Measurements from ENCODE around the gene AP1G1.
"Not testable (repeated sequence)": the region's sequence is repeated elsewhere in the genome, so short reads cannot be mapped to it uniquely, and the experiment has no call there.

Gene AP1G1

DNA sequence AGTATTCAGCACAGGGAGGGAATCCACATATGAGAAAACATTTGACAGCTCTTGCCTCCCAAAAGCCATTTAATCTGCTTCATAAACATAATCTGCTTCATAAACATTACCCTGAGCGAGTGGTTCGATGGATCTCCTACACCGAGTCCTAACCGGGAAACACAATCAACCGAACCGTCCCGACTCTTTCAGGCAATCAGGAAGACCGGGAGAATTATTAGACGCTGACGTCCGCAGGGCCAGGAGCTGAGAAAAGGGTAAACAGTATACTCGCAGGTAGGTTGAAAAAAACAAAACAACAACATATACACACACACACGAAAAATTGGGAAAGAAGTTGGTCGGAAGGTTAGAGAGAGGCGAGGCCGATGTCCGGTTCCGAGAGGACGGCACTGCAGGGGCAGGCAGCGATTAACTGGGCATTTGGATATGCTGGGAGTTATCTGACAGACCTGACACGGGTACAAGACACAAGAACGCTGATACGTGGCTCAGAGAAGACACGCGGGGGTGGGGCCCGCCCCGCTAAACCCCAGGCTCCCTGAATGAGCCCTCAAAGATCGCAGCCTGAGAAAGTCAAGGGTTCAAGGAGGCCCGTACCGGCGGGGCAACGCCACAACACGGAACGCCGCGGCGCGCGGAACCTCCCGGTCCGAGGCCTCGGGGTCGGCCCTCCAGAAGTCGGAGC is 585 bp downstream of the AP1G1 start:
- DNase-seq, result no peak

DNA sequence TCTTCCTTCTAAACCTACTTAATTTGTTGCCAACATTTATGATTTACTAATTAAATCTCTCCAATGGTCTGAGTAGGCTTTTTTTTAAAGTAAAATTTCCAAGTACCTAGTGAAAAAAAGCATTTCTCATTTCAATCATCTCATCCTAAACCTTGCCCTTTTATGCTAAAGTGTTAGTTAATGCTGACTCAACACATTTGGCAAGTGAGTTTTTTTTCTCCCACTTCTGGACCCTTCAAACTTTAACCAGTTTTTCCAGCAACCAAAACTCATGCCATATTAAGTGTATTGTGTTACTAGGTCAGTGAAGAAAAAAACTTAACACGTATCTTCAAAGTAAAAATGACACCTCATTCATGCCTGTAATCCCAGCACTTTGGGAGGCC is 5.3 kb downstream of the AP1G1 start:
- no peak for DNase-seq

DNA sequence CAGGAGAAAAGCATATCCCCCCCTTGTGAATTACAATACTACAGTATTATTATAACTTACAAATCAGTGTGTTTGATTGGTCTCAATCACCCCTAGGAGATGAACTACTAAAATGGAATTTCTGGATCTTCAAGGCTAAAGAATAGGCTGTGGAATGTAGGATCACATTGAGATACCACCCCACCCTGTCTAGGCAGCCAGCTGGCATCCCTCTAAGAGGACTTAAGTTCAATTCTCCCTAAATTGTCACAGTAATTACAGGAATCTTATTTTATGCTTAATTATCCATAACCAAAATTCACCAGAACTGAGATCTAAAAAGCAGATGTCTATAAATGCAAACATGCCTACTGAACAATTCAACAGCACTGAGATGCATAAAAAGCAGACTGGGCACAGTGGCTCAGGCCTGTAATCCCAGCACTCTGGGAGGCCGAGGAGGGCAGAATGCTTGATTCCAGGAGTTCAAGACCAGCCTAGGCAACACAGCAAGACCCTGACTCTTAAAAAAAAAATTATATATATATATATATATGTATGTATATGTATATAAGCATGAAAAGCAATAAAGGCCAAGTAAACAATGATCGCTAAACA is 12.0 kb downstream of the AP1G1 start:
- no peak for DNase-seq

DNA sequence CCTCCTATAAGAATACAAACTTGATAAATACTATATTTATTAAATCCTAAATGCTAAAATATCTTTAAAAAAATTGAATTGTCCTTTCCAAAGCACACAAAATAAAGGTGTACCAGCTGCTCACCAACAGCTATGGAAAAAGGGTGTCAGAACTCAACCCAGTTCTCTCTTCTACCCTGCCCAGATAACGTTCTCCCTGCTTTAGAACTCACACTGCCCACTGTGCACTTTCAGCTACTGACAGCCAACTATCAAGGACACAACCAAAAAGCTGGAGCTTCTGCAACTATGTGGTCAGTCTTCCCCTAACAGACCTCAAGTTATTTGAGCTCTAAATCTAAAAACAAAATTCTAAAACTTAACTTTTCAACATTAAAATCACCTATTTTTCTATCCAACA is 13.7 kb downstream of the AP1G1 start:
- no peak for DNase-seq

DNA sequence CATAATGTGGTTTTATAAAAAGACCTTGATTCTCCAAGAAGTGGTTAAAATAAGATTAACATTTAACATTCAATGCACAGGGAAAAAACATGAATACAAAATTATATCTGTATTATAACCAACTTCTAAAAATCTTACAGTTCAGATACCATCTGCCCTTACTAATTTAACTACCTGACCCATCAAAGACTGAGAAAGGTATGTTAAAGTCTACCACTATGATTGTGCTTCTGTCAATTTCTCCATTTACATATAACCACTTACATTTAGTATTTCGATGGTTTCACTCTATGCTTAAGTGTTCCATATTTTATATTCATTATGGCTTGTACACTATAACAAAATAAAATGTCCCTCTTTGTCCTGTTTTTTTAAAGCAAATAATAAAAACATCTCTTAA is 14.6 kb downstream of the AP1G1 start:
- no peak for DNase-seq

DNA sequence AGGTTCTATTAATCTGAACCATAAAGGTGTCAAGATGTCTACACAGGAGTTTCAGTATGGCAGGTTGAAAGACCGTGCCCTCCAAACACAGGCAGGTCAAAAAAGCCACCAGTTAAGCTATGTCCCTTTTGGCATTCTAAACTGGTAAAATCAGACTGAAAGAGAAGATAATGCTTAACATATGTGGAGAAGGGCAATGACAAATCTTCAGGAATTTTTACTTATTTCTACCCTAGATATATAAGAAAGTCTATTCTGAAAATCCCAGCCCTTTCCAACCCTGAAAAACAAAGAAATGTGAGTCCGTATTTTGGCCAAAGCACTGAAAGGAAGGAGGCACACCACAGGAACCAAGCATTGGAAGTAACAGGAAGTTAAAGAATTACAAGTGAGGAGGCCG is 16.5 kb downstream of the AP1G1 start:
- DNase-seq, result no peak

DNA sequence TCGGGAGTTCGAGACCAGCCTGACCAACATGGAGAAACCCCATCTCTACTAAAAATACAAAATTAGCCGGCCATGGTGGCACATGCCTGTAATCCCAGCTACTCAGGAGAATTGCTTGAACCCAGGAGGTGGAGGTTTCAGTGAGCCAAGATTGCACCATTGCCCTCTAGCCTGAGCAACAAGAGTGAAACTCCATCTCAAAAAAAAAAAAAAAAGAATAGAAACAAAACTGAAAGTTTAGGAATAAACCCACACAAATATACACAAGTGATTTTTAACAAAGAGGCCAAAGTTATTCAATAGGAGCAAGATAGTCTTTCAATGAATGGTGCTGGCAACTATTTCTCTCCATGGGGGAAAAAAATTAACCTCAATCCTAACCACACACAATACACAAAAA is 18.3 kb downstream of the AP1G1 start:
- not testable (repeated sequence) for DNase-seq

DNA sequence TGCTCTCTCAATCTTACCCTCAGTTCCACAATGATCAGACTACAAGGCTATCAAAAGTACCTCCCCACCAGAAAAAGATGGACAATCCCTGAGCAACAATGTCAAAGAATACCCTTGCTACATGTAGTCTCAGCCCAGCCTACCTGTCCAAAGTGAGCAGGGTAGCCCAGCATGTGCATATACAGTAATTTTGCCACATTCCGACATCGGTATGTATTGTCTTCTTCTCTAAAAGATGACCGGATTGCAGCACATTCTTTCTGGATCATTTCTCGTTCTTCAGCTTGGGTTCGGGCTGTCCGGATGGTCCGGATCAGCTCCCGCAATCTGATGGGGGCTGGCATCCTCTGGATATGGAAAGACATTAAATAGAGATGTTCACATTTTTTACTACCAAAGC is 19.5 kb downstream of the AP1G1 start:
- DNase-seq, result no peak

DNA sequence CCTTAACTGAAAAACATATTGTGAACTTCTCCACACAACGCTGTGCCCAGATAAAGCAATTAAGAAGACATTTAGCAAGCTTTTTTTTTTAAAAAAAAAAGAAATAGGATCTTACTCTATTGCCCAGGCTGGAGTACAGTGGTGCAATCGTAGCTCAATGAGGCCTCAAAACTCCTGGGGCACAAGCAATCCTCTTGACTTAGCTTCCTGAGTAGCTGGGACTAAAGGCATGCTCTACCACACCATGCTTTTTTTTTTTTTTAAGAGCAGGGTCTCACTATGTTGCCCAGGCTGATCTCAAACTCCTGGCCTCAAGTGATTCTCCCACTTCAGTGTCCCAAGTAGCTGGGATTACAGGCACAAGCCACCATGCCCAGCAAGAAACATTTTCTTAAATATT is 20.1 kb downstream of the AP1G1 start:
- DNase-seq, result no peak

DNA sequence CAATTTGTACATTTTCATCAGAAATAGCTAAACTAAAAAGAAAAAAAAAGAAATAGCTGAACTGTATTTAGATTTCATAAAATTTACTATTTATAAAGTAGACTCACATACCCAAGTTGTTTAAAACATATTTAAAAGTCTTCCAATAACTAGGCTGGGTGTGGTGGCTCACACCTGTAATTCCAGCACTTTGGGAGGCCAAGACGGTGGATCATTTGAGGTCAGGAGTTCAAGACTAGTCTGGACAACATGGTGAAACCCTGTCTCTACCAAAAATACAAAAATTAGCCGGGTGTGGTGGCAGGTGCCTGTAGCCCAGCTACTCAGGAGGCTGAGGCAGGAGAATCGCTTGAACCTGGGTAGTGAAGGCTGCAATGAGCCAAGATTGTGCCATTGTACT is 23.5 kb downstream of the AP1G1 start:
- DNase-seq, result not testable (repeated sequence)

DNA sequence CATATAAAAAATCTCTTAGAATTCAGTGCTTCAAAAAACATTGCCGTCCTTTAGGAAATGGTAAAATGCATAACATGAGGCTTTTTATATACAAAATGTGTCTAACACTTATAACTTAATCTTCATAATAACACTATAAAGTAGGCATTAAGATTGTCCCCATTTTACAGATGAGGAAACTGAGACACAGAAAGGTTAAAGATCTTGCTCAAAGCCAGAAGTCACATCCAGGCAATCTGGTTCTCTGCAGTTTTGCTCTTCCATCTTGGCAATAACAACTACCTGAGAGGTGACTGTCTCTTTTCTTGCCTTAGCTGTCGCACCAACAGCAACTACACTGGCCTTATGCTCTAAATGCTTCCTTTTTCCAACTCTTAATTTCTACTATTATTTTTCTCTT is 24.5 kb downstream of the AP1G1 start:
- DNase-seq, result no peak

DNA sequence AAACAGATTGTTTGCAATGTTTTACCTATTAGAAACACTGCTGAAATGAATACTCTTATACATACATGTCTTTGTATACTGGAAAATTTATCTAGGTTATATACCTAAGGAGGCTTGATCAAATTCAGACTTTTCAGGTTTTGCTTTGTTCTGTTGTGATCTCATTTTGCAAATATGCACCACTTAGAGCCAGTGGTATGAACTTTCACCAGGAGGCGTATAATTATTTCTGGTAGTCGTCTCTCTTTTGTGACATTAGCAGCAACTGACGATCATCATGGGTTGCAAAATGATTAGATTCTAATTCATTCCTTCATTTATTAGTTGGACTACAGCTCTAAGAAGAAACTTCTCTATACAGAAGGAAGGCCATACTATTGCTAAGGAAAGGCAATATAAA is 26.9 kb downstream of the AP1G1 start:
- no peak for DNase-seq

DNA sequence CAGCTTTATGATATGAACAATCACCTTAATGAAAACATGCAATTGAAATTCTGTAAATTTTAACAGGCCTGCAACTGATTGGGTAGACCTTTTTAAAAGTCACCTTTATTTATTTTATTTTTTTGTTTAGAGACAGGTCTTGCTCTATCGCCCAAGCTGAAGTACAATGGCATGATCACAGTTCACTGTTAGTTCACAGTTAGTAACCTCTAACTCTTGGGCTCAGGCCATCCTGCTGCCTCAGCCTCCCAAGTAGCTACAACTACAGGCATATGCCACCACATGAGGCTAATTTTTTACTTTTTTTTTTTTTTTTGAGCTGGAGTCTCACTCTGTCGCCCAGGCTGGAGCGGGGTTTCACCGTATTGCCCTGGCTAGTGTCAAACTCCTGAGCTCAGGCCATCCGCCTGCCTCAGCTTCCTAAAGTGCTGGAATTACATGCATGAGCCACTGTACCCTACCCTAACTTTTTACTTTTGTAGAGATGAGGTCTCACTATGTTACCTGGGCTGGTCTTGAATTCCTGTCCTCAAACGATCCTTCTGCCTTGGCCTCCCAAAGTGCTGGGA is 28.0 kb downstream of the AP1G1 start:
- DNase-seq, result no peak

DNA sequence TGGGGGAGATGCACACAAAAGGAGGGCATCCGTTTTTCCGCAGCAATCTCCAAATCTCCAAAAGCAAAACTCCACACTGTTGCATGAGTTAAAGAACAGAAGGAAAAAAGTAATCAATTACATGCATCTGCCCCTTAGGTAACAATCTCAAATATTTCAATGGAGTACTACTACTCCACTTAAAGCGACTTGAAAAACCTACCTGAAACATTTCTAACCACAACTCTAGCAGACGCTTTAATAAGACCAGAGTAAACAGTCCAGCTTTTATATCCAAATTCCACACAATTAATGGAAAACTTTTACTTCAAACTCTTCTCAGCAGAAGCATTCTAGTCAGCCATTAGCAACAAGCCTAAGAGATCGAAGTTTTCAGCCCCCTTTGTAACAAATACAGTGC is 29.9 kb downstream of the AP1G1 start:
- no peak for DNase-seq

DNA sequence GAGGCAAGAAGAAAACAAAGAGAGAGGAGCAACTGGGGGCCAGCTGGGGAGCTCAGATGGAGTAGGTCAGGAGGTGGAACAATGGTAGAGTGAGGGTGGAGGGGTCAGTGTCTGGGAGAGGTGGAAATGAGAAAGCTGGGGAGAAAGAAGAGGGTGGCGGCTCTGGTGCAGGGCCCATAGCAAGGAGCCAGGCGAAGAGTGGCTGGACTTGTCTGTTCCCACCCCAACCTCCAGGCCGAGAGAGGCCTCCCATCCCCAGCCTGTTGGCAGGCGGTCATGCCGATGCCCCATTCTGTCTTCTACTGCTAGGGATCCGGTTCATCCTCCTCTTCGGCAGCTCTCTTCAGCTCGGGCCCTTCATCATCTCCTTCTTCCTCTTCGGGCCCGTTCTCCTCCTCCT is 31.3 kb downstream of the AP1G1 start:
- no peak for DNase-seq

DNA sequence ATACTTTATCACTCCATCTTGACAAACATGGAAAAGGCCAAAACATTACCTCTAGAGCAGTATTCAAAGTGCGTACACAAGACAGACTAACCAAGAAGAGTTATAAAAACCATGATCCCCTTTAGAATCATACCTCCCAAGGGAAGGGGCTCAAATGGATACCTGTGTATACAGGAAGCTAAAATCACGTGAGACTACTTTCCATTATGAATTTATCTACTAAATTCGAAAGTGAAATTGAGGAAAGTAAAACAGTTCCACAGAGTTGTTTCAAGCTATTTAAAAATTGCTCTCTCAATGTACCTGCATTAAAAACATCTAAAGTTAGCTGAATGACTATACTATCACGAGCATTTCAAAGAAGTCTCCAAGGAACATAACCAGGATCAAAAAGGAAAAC is 32.7 kb downstream of the AP1G1 start:
- DNase-seq, result no peak

DNA sequence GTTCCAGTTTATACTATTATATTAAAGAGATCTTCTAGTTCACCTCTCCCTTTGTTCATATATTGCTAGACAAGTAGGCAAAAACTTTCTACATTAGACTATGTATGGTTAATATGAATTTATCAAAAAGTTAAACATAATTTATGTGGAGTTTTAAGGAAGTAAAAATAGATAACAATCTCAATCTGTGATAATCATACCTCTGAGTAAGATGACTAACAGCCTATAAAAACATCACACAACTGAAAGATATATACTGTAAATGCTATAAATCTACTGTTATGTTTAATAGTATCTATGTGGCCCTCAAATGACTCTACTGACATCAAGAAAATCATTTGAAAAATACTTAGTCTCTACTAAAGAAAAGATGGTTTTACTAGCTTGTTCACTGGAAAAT is 37.1 kb downstream of the AP1G1 start:
- no peak for DNase-seq

DNA sequence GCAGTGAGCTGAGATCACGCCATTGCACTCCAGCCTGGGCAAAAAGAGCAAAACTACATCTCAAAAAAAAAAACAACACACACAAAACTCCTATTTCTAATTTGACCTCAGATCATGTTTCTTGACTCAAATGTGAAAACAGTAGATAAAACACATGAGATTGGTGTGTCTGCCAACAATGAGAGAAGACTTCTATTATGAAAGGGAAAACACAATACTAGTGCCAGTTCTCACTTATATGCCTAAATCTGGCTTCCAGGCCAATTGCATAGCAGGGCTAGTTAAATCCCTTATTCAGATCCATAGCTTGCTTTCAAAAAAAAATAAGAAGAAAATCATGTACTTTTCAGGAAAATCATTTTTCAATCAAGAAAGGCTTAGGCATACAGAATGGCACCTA is 39.4 kb downstream of the AP1G1 start:
- DNase-seq, result no peak

DNA sequence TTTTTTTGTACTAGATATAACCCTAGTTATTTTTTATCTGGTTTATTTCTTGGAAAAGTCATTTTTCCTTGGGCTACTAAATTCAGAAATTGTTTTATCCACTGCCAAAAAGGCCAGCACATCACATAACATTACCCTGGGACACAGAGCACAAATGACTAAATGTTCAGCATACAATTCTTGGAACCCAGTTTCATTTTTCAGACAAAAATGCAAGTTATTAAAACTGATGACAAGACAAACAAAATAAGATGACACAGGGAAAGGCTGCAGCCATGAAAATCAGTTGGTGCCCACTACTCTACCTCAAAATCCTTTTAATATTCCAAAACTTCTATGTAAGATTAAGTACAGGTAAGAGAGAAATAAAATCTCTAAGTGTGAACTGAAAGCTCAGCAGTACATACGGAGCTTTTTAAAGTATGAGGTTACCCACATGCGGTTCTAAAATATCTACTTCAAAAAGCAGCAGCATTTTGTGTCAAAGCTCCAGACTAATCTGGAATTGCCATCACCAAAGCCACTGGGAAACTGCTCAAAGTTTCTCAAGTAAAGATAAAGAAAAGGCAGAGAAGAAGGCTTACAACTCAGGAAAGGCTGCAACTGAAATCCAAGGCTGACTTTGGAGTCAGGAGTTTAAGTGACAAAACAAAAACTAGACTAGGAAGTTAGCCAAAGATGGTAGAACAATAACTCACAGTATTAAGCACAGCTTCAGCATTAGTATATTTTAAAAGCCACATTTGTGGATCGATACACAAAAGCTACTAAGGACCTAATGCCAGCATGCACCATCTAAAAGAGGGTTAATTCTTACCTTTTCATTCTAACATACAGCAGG is 41.4 kb downstream of the AP1G1 start:
- DNase-seq, result no peak

DNA sequence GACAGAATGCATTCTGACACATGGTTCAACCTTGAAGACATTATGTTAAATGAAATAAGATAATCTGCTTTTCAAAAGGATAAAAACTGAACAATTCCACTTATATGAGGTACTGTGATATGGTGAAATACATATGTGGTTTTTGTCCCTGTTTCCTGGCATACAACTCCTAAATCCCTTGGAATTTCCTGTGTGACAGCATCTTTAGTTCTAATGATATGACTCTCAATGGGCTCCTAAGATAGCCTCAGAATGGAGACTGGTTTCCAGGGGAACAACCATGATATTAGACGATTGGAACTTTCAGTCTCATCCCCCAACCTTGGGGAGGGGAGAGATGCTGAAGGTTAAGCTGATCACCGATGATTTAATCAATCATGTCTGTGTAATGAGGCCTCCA is 46.4 kb downstream of the AP1G1 start:
- DNase-seq, result no peak

DNA sequence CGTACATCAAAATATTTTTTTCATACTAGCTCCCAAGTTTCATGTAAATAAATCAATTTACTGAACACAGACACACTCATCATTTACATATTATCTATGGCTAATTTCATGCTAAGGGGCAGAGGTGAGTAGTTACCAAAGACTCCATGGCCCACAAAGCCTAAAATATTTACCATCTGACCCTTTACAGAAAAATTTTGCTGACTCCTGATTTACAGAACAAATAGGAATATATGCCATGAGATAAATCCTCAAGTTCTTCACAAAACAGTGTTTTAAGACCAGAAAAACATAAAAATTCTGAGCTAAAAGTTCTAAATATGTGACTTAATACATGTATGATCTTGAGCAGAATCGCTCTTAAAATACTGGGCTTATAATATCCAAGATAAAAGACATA is 47.5 kb downstream of the AP1G1 start:
- no peak for DNase-seq

DNA sequence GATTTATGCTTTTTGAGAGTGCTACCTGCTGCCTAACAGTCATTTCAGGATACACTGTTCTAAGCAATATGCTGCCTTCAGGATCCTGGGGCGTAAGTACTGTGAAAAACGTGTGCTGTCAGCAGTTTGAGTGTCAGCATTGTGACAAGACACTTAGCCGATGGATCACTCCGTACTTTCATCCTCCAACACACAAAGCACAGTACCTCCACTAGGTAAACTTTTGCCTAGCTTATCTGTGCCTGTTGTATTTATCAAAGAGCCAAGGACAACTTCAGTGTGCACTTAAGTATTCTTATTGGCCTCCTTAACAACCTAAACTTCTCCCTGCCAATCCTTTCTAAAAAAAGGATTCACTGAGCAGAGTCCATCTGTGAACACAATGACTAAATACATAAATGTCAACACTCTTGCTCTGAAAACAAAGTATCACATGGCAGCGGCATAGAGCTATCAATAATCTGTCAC is 50.3 kb downstream of the AP1G1 start:
- no peak for DNase-seq

DNA sequence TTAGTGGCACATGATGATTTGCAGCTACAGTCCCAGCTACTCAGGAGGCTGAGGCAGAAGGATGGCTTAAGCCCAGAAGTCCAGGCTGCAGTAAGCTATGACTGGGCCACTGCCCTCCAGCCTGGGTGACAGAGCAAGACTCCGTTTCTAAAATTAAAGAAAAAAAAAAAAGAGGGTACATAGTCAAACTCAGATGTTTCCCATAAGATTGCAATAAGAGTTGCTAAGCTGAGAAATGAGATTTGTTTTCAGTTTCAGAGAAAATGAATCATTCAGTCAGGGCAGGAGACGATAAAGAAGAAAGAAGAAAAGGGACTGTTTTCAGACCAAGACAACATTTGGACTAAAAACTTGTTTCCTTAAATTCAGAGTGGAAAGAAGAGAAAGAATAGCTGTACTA is 54.0 kb downstream of the AP1G1 start:
- DNase-seq, result no peak

DNA sequence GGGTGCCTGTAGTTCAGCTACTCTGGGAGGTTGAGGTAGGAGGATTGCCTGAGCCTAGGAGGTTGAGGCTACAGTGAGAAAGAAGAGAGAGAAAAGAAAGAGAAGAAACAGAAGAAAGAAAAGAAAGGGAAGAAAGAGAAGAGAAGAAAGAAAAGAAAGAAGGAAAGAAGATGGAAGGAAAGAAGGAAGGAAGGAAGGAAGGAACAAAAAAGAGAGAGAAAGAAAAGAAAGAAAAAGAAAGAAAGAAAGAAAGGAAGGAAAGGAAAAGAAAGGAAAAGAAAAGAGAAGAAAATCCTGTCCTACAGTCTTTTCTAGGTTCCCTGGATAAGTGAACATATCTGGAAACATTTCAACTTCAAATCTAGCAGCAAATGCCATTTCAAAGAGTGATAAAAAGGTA is 54.5 kb downstream of the AP1G1 start:
- no peak for DNase-seq
